Natural killer cell (primary cell): ENCODE results near the gene FREM1. TPM values are rescaled to one million over a fixed set of nuclear protein-coding genes. Genes with fewer than 3 reads are reported as not detected.

Source experiments
- ATAC-seq, 3 donors: fragments of 150-1000 bp in 2 of 3; fragments of 200-7000 bp in 1 of 3; cut with Tn5 transposase; 1 replicate in 1 of 3; 2 replicates in 2 of 3; pipeline ENCODE4 v1.10.0; 2021; ENCODE audit warnings: mild to moderate bottlenecking in 2 of 3, moderate library complexity in 2 of 3
- DNase-seq, 2 donors: peaks; one replicate each; pipeline versions ENCODE4 v3.0.0 to v3.0.0-alpha.2; 2013 to 2021; ENCODE audit warnings: mixed read lengths in 1 of 2
- H3K27ac ChIP-seq: one replicate; pipeline ENCODE4 v1.5.1; 2013; ENCODE audit warnings: mild to moderate bottlenecking, low read length
- H3K27me3 ChIP-seq: one replicate; pipeline ENCODE4 v1.6.1; 2013; ENCODE audit warnings: low read length; ENCODE audit not compliant: control insufficient read depth, insufficient read depth
- H3K36me3 ChIP-seq: one replicate; pipeline ENCODE4 v1.6.1; 2013; ENCODE audit warnings: low read length; ENCODE audit not compliant: control insufficient read depth, insufficient read depth
- H3K4me1 ChIP-seq: one replicate; pipeline ENCODE4 v1.6.1; 2013; ENCODE audit warnings: low read length; ENCODE audit not compliant: control insufficient read depth, insufficient read depth
- H3K4me3 ChIP-seq: one replicate; pipeline ENCODE4 v1.5.1; 2013; ENCODE audit warnings: low read length
- H3K9me3 ChIP-seq: one replicate; pipeline ENCODE4 v1.6.1; 2013; ENCODE audit warnings: low read length; ENCODE audit not compliant: control insufficient read depth, insufficient read depth
- H3K27ac Mint-ChIP-seq, 2 donors: one replicate each; pipeline ENCODE4 v1.8.0; 2022; ENCODE audit warnings: mild to moderate bottlenecking in 2 of 2, mixed read lengths in 2 of 2, moderate library complexity in 1 of 2
- H3K27me3 Mint-ChIP-seq, 2 donors: one replicate each; pipeline ENCODE4 v1.8.0; 2022; ENCODE audit warnings: low read depth in 2 of 2, mixed read lengths in 2 of 2
- H3K36me3 Mint-ChIP-seq: one replicate; pipeline ENCODE4 v1.8.0; 2022; ENCODE audit warnings: mixed read lengths
- H3K4me1 Mint-ChIP-seq, 2 donors: one replicate each; pipeline ENCODE4 v1.8.0; 2022; ENCODE audit warnings: mixed read lengths in 2 of 2
- H3K4me3 Mint-ChIP-seq: one replicate; pipeline ENCODE4 v1.8.0; 2022; ENCODE audit warnings: mild to moderate bottlenecking, moderate library complexity, mixed read lengths
- H3K9me3 Mint-ChIP-seq, 2 donors: one replicate each; pipeline ENCODE4 v1.8.0; 2022; ENCODE audit warnings: mixed read lengths in 2 of 2
- CTCF ChIP-seq: fragments of 200-600 bp; IDR thresholded peaks from one replicate; pipeline ENCODE4 v1.8.0; 2022; ENCODE audit warnings: antibody characterized with exemption
- WGBS: methylation state at CpG from one replicate; pipeline ENCODE4 v1.1.7; 2013; ENCODE audit warnings: missing lambda C conversion rate; ENCODE audit not compliant: insufficient coverage; 5-methylcytosine and 5-hydroxymethylcytosine counted together
- intact Hi-C: fragments of 100-400 bp; cut with micrococcal nuclease; formaldehyde crosslinking; loops from one replicate; pipeline ENCODE4 v1.14.2; 2022
- total RNA-seq, 4 donors: library from RNA; stranded (reverse); fragments of 120-200 nt in 1 of 4; gene quantifications; one replicate each; pipeline versions ENCODE4 v1.2.3 to v1.2.4, GENCODE V29; 2013 to 2022

Gene FREM1
- total RNA-seq, 3 donors from 2014 or later (not counting 1 experiment from before 2014, with no cell fraction given): 0.05 TPM; not detected in 2

DNA sequence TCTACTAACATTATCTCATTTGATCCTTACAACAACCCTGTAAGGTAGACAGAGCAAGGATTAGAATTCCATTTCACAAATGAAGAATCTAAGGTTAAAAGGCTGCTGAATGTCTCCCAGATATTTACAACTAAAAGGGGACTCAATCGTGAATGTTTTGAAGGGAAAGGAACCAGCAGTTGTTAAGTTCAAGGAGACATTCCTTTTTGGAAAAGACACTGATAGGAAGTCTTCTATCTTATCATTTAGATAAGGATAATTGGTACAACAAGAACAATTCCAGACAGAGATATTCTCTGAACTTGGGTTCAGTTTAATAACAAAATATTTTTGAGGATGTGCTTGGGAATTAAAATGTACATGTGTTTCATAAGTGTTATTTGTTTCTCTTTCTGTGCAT lies 150.2 kb downstream of the FREM1 start:
- no peak for DNase-seq
- no peaks in the 10 kb centered on the region for H3K4me1 ChIP-seq
- no CpG with 5 or more reads among the region's 1 CpG for WGBS
- no peaks in the 10 kb centered on the region for H3K9me3 ChIP-seq
- peaks cover 2% of the 10 kb centered on the region for H3K27me3 ChIP-seq
- no peaks in the 10 kb centered on the region for H3K4me1 Mint-ChIP-seq
- no peaks in the 10 kb centered on the region for H3K36me3 Mint-ChIP-seq
- H3K9me3 Mint-ChIP-seq: no peaks in the 10 kb centered on the region
- no peak overlapping the region for H3K27ac ChIP-seq
- H3K27me3 Mint-ChIP-seq: peaks cover 7 to 8% of the 10 kb centered on the region in 2 donors
- intact Hi-C loops: no loop called here
- H3K4me3 ChIP-seq: no peak overlapping the region
- no peak for ATAC-seq
- no peak for TF ChIP-seq CTCF
- no peak overlapping the region for H3K4me3 Mint-ChIP-seq
- no peak overlapping the region for H3K27ac Mint-ChIP-seq
- no peaks in the 10 kb centered on the region for H3K36me3 ChIP-seq

GRCh38 chr9:14756291-14756690 lies 153.9 kb downstream of the FREM1 start:
- Mint-ChIP-seq H3K9me3 (no peaks in the 10 kb centered on the region), H3K27ac (no peak overlapping the region), H3K4me3 (no peak overlapping the region), H3K27me3 (peaks cover 7 to 18% of the 10 kb centered on the region in 2 donors), H3K36me3 (no peaks in the 10 kb centered on the region), H3K4me1 (no peaks in the 10 kb centered on the region)
- H3K36me3 ChIP-seq: no peaks in the 10 kb centered on the region
- ATAC-seq (no peak), DNase-seq (no peak)
- H3K4me1 ChIP-seq: no peaks in the 10 kb centered on the region
- no peak for TF ChIP-seq CTCF
- no peaks in the 10 kb centered on the region for H3K9me3 ChIP-seq
- H3K27me3 ChIP-seq: no peaks in the 10 kb centered on the region
- no peak overlapping the region for H3K27ac ChIP-seq
- WGBS: 100% methylated on average over 1 of the region's 1 CpG
- H3K4me3 ChIP-seq: no peak overlapping the region
- intact Hi-C loops: loop anchor here (10.0 kb wide), 1 partner anchor 61 kb away; the partner anchor contains the start of gene ZDHHC21

DNA sequence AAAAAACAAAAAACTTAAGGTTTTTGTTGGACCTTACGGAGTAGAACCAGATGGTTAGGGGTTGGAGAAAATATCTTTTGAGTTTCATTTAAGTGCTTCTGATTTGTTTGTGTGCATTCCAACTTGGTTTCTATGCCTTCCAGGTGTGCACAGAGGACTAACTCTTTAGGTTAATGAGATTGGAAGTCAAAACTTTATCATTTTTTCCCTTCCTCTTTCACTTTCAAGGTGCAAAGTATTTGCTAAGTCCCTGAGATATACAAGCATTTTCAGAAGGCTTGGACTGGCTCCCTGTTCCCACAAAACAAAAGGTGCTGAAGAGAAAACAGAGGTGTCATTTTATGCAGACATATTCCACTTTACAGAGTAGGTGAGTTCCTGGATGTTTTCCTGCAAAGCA lies 157.4 kb downstream of the FREM1 start:
- H3K4me3 Mint-ChIP-seq: no peak overlapping the region
- no peak for DNase-seq
- Histone ChIP-seq H3K27ac (no peak overlapping the region), H3K9me3 (no peaks in the 10 kb centered on the region), H3K4me3 (no peak overlapping the region), H3K4me1 (no peaks in the 10 kb centered on the region), H3K27me3 (no peaks in the 10 kb centered on the region), H3K36me3 (no peaks in the 10 kb centered on the region)
- H3K4me1 Mint-ChIP-seq: no peaks in the 10 kb centered on the region
- no peak overlapping the region for H3K27ac Mint-ChIP-seq
- no peak for TF ChIP-seq CTCF
- no peak for ATAC-seq
- WGBS: 70% methylated on average over 1 of the region's 1 CpG
- no peaks in the 10 kb centered on the region for H3K36me3 Mint-ChIP-seq
- peaks cover 6 to 47% of the 10 kb centered on the region in 2 donors for H3K27me3 Mint-ChIP-seq
- intact Hi-C loops: loop anchor here (10.0 kb wide), 1 partner anchor 58 kb away; the partner anchor contains the start of gene ZDHHC21
- no peaks in the 10 kb centered on the region for H3K9me3 Mint-ChIP-seq

- H3K27ac ChIP-seq: no peak overlapping the region
- intact Hi-C loops: loop anchor here (10.0 kb wide), 1 partner anchor 57 kb away; the partner anchor contains the start of gene ZDHHC21
- H3K4me3 ChIP-seq: no peak overlapping the region
- no peaks in the 10 kb centered on the region for H3K9me3 Mint-ChIP-seq
- no peaks in the 10 kb centered on the region for H3K9me3 ChIP-seq
- no peaks in the 10 kb centered on the region for H3K27me3 ChIP-seq
- no peaks in the 10 kb centered on the region for H3K36me3 ChIP-seq
- H3K36me3 Mint-ChIP-seq: no peaks in the 10 kb centered on the region
- ATAC-seq (no peak), DNase-seq (no peak)
- no peak overlapping the region for H3K4me3 Mint-ChIP-seq
- TF ChIP-seq CTCF: no peak
- H3K4me1 Mint-ChIP-seq: no peaks in the 10 kb centered on the region
- peaks cover 6 to 47% of the 10 kb centered on the region in 2 donors for H3K27me3 Mint-ChIP-seq
- WGBS: 74% methylated on average over 1 of the region's 1 CpG
- no peak overlapping the region for H3K27ac Mint-ChIP-seq
- no peaks in the 10 kb centered on the region for H3K4me1 ChIP-seq
Measured at GRCh38 chr9:14752271-14752670, 158.0 kb downstream of the FREM1 start.
